KOPT-K1 (cell line): ENCODE data around the gene RASAL3.

Experiments
- H3K27ac ChIP-seq: fragments of 200-600 bp; sonication (generic); 2 replicates; pipeline ENCODE4 v1.5.1; 2016; ENCODE audit warnings: antibody characterized with exemption, mild to moderate bottlenecking, low read depth, low read length; ENCODE audit not compliant: poor library complexity, severe bottlenecking
- H3K36me3 ChIP-seq: fragments of 200-600 bp; sonication (generic); 2 replicates; pipeline ENCODE4 v1.5.1; 2017; ENCODE audit warnings: antibody characterized with exemption, mild to moderate bottlenecking, low read length, moderate library complexity; ENCODE audit not compliant: insufficient read depth
- H3K9me3 ChIP-seq: fragments of 200-600 bp; sonication (generic); 2 replicates; pipeline ENCODE4 v1.5.1; 2017; ENCODE audit warnings: antibody characterized with exemption, low read length, mild to moderate bottlenecking; ENCODE audit not compliant: insufficient read depth, poor library complexity, severe bottlenecking

RASAL3 gene

GRCh38 chr19:15457701-15458484 lies 6.5 kb downstream of the RASAL3 start:
- peaks cover 88% of the 10 kb centered on the region for H3K36me3 ChIP-seq
- no peaks in the 10 kb centered on the region for H3K9me3 ChIP-seq
- no peak overlapping the region for H3K27ac ChIP-seq

GRCh38 chr19:15456871-15457700 lies 7.3 kb downstream of the RASAL3 start:
- H3K9me3 ChIP-seq = no peaks in the 10 kb centered on the region
- no peak overlapping the region for H3K27ac ChIP-seq
- peaks cover 91% of the 10 kb centered on the region for H3K36me3 ChIP-seq

GRCh38 chr19:15456441-15456840 lies 7.9 kb downstream of the RASAL3 start:
- H3K27ac ChIP-seq = no peak overlapping the region
- peaks cover 89% of the 10 kb centered on the region for H3K36me3 ChIP-seq
- H3K9me3 ChIP-seq = no peaks in the 10 kb centered on the region

- H3K9me3 ChIP-seq = no peaks in the 10 kb centered on the region
- H3K36me3 ChIP-seq = peaks cover 89% of the 10 kb centered on the region
- H3K27ac ChIP-seq = no peak overlapping the region
These were observed 8.3 kb downstream of the RASAL3 start for GRCh38 chr19:15455996-15456395.

- H3K27ac ChIP-seq = no peak overlapping the region
- no peaks in the 10 kb centered on the region for H3K9me3 ChIP-seq
- H3K36me3 ChIP-seq = peaks cover 71% of the 10 kb centered on the region
These were observed 10.2 kb downstream of the RASAL3 start for GRCh38 chr19:15453906-15454860.

- H3K27ac ChIP-seq = no peak overlapping the region
- no peaks in the 10 kb centered on the region for H3K9me3 ChIP-seq
- H3K36me3 ChIP-seq = peaks cover 67% of the 10 kb centered on the region
These were observed 11.2 kb downstream of the RASAL3 start for GRCh38 chr19:15453091-15453578.

- Histone ChIP-seq H3K27ac (no peak overlapping the region), H3K36me3 (peaks cover 59% of the 10 kb centered on the region), H3K9me3 (no peaks in the 10 kb centered on the region)
These were observed 12.0 kb downstream of the RASAL3 start for GRCh38 chr19:15452111-15453047.

DNA sequence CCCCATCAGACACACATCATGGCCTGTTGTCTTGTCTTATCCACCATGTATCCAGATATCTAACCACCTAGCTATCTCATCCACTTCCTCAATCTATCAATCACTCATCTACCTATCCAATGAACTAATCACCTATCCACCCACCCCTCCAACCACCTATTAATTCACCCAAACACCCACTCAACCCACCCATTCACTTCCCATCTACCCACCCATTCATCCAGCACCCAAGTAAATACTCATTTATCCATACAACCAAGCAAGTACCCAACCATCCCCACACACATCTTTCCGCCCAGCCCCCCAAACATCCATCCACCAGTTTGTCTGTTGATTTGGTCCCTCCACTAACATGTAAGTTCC lies 13.8 kb downstream of the RASAL3 start:
- Histone ChIP-seq H3K27ac (no peak overlapping the region), H3K9me3 (no peaks in the 10 kb centered on the region), H3K36me3 (peaks cover 41% of the 10 kb centered on the region)

GRCh38 chr19:15449620-15450527 lies 14.5 kb downstream of the RASAL3 start, which contains the start of gene WIZ:
TSS of gene WIZ (minus strand) at chr19:15449956. CDS start at chr19:15448307, 1,649 bp downstream.
- Histone ChIP-seq H3K9me3 (no peaks in the 10 kb centered on the region), H3K27ac (no peak within 1 kb of the TSS)

DNA sequence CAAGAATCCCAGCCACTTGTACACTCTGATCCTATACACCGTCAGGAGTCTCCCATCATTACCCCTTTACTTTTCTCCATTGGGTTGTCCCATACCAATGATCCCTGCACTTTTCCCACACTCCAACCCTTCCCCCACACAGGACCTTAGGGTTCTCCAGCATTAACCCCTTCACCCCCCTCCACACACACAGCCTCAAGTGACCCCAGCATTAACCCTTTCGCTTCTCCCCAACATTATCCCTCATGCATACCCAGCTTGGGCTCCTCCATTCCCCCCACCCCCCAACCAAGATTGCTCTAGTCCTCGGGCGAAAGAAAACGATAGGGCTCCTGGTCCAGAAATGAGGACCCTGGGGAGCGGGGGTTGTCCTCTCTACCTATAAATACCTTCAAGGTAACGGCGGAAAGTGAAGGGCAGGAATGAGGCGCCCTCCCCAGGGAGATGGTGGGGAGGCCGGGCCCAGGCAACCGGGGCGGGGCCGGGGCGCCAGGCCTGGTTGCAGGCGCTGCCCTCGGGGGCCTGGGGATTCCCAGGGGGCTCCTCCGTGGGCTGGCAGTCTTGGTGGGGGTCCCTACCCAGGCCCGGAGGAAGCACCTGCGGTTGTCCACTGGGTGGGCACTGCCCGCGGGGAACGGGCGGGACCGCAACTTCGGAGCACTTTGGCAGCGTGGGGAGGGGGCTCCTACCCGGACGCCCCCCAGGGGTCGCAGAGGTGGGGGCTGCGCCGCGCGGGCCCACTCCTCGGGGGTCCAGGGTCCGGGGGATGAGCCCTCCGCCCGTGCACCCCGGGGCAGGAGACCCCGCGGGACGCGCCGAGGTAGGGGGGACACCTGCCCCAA lies 15.3 kb downstream of the RASAL3 start:
- H3K27ac ChIP-seq = no peak overlapping the region
- H3K36me3 ChIP-seq = peaks cover 26% of the 10 kb centered on the region

More at GRCh38 chr19:15449620-15450527, 14.5 kb downstream of the RASAL3 start, which contains the start of gene WIZ:
- H3K36me3 ChIP-seq = peaks cover 35% of the 10 kb centered on the region

GRCh38 chr19:15448044-15448777 lies 16.1 kb downstream of the RASAL3 start:
- H3K27ac ChIP-seq = no peak overlapping the region
- H3K36me3 ChIP-seq = peaks cover 18% of the 10 kb centered on the region; the same call in 1 of the 2 replicates
- no peaks in the 10 kb centered on the region for H3K9me3 ChIP-seq

More for the DNA sequence above, 15.3 kb downstream of the RASAL3 start:
- H3K9me3 ChIP-seq = no peaks in the 10 kb centered on the region

- Histone ChIP-seq H3K36me3 (peaks cover 9% of the 10 kb centered on the region; the same call in 1 of the 2 replicates), H3K9me3 (no peaks in the 10 kb centered on the region)
These were observed 17.3 kb downstream of the RASAL3 start for GRCh38 chr19:15447057-15447456.

More at GRCh38 chr19:15447057-15447456, 17.3 kb downstream of the RASAL3 start:
- no peak overlapping the region for H3K27ac ChIP-seq
